Measurements from ENCODE around the gene NCS1. TPM values are rescaled to one million over a fixed set of nuclear protein-coding genes. Genes with fewer than 3 reads are reported as not detected.

NCS1 gene
- total RNA-seq, 1 experiment from 2014 or later = 68.7 TPM

DNA sequence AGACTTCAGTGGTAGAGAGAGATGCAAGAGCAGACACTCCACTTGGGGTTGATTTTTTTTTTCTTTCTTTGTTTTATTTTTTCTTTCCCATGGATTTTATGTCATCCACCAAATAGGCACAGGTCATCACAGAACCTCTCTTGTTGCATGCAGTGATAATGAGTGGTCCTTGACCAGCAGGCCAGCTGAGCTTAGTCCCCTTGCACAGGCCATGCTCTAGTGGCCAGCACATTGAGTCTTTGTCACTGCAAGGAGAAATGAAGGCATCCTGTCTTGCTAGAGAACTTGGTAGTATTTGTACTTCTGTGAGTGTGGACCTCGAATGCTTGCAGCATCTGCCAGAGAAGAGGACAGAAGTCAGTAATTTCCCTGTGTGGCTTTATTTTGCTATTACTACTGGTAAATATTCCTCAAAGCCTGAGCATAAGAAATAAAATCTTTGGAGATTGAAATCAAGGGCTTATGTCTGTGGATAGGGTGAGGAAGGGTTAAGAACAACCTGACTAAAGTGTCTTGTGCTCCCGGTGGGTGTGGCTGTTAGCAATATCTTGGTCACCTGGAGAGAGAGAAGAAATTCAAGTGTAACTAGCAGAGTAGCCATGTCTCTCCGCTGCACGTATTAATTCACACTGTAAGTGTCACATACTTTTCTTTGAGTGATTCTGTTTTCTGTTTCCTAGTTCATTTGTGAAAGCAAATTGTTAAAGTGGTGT is 45.3 kb upstream of the NCS1 start:
- Histone ChIP-seq H3K36me3 (ENCODE audit: control insufficient read depth in 1 of 2, insufficient read depth in 2 of 2, low read length in 2 of 2) (peaks cover 0 to 3% of the 10 kb centered on the region in 2 experiments; a peak in 2 of 4 replicates), H3K4me3 (replicated peaks in 1 of 2; ENCODE audit: low read depth in 1 of 2, low read length in 2 of 2) (no peak overlapping the region), H3K9me2 (ENCODE audit: insufficient read depth) (no peaks in the 10 kb centered on the region), H3K4me2 (ENCODE audit: low read length) (no peak overlapping the region), H3K27me3 (ENCODE audit: insufficient read depth, low read length) (no peaks in the 10 kb centered on the region), H2AFZ (ENCODE audit: low read depth, low read length, poor library complexity, severe bottlenecking) (no peak overlapping the region), H3K27ac (ENCODE audit: low read depth, low read length) (no peak overlapping the region), H3K79me2 (ENCODE audit: insufficient read depth, low read length) (no peaks in the 10 kb centered on the region), H3K4me1 (ENCODE audit: control insufficient read depth in 1 of 2, insufficient read depth in 2 of 2, low read length in 2 of 2) (no peaks in the 10 kb centered on the region), H3K9ac (ENCODE audit: low read length) (no peak overlapping the region), H4K20me1 (ENCODE audit: insufficient read depth) (no peaks in the 10 kb centered on the region), H3K9me3 (ENCODE audit: control insufficient read depth in 1 of 2, insufficient read depth in 1 of 2, low read depth in 1 of 2, low read length in 2 of 2) (no peaks in the 10 kb centered on the region)
- no peak for TF ChIP-seq POLR2AphosphoS5 (IDR thresholded peaks at IDR 0.05; ENCODE audit: low read depth, low read length)
- TF ChIP-seq, protein P1, sequence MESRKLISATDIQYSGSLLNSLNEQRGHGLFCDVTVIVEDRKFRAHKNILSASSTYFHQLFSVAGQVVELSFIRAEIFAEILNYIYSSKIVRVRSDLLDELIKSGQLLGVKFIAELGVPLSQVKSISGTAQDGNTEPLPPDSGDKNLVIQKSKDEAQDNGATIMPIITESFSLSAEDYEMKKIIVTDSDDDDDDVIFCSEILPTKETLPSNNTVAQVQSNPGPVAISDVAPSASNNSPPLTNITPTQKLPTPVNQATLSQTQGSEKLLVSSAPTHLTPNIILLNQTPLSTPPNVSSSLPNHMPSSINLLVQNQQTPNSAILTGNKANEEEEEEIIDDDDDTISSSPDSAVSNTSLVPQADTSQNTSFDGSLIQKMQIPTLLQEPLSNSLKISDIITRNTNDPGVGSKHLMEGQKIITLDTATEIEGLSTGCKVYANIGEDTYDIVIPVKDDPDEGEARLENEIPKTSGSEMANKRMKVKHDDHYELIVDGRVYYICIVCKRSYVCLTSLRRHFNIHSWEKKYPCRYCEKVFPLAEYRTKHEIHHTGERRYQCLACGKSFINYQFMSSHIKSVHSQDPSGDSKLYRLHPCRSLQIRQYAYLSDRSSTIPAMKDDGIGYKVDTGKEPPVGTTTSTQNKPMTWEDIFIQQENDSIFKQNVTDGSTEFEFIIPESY (IDR thresholded peaks at IDR 0.05; ENCODE audit: extremely low read depth, insufficient replicate concordance, low read length) = no peak
- no peak for TF ChIP-seq RAD21 (IDR thresholded peaks at IDR 0.05; ENCODE audit: low read depth)
- no peak for TF ChIP-seq TCF7L2 (IDR thresholded peaks at IDR 0.05; ENCODE audit: borderline replicate concordance, extremely low read depth, insufficient read depth, insufficient read length)
- TF ChIP-seq ZFX (IDR thresholded peaks at IDR 0.05) = no peak
- TF ChIP-seq, protein P2, sequence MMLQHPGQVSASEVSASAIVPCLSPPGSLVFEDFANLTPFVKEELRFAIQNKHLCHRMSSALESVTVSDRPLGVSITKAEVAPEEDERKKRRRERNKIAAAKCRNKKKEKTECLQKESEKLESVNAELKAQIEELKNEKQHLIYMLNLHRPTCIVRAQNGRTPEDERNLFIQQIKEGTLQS (IDR thresholded peaks at IDR 0.05) = no peak
- no peak for TF ChIP-seq SRF (IDR thresholded peaks at IDR 0.05; ENCODE audit: low read depth)
- no peak for TF ChIP-seq CEBPB (IDR thresholded peaks at IDR 0.05; ENCODE audit: low read depth)
- CTCF ChIA-PET = no interaction called here
- ATAC-seq = no peak
- intact Hi-C loops (cut with micrococcal nuclease) = no loop called here
- POLR2A ChIA-PET = no interaction called here
- RAD21 ChIA-PET (ENCODE audit: low non-redundant PET in 1 of 2, low total read pairs in 2 of 2, uncharacterized antibody in 2 of 2, unreplicated experiment in 2 of 2) = no interaction called here
- BruUV-seq (replicated peaks) = no TSS peak
- no peak for DNase-seq (ENCODE audit: low read depth, low spot score)
